TTC549 (cell line): ENCODE data around the gene CIP2A.

Source experiments
- FAIRE-seq: peaks from 2 replicates; lab custom pipeline; 2012; peaks lifted over from hg19 to GRCh38; lab: Jason Lieb, UNC

The CIP2A gene

DNA sequence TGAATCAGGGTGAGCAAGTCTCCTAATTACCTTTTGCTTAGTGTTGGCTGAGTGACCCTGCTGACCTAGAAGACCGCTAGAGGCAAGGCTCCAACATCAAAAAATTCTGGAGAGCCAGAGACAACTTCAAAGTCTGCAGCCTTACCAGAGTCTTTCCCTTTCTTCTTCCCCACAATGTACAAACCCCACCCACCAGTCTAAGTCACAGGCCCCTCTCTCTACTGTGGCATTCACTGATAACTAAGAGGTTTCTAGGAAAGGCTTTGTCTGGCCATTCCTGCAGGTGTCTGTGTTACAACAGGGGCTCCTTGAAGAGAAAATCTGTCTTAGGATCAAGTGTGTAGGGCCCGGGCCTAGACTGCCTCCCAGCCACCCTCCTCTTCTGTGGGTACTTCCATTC, 79.4 kb downstream of the CIP2A start:
- no peak for FAIRE-seq

DNA sequence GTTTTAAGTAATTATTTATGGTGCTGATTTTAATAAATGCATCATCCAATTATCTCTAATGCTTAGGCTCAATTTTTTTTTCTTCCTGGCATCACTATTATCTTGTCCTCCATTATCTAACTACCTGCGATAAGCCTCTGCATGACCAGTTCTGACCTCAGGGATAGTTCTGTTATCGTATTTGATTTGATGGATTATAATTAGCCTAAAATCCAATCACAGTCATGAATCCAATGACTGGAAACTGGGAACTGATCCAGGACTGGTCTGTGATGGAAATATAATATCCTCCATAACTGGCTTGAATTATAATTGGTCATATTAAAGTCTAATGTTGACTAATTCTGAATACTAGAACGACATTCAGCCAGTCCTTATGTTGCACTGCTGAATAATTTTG, 80.0 kb downstream of the CIP2A start:
- FAIRE-seq, result no peak

DNA sequence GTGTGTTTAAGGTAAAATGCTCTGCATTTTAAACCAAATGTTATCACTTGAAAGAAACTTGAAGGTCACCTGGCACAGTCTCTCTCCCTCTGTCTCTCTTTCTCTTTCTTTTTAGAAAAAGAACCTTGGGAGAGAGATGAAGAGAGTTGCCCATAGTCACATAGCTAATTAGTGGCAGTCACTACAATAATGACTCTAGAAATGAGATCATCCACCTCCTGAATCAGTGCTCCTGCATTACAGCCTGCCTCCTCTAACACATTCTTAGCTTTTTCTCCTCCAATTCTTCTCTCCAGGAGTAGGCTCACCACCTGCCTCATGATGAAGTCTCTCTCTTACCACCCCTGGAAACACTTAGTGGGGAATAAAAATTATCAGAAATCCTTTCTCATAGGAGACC, 81.3 kb downstream of the CIP2A start:
- FAIRE-seq, result no peak

DNA sequence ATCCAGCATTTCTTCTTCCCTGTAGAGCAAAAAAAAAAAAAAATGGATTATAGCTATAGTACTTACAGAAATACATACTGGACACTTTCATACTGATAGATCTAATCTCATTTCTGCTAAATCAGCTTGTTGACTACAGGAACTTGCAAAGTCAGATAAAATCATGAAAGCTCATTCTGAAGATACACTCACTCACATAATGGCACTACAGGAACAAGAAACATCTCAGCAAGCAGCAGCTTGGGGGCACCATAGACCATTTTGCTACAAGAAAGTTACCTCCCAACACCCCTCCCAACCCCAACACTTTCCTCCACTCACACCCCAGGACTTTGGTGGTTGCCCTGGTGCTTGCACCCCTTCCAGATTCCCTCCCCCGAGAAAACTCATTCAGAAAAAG, 83.4 kb downstream of the CIP2A start:
- FAIRE-seq, result no peak

DNA sequence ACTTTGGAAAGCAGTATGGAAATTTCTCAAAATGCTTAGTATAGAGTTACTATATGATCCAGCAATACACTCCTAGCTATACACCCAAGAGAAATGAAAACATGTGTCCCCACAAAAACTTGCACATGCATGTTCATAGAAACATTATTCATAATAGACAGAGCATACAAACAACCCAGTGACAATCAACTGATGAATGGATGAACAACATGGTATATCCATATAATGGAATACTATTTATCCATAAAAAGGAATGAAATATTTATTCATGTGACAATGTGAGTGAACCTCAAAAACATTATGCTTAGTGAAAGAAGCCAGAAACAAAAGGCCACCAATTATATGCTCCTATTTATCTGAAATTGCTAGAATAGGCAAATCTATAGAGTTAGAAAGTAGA, 85.5 kb downstream of the CIP2A start:
- FAIRE-seq, result no peak

DNA sequence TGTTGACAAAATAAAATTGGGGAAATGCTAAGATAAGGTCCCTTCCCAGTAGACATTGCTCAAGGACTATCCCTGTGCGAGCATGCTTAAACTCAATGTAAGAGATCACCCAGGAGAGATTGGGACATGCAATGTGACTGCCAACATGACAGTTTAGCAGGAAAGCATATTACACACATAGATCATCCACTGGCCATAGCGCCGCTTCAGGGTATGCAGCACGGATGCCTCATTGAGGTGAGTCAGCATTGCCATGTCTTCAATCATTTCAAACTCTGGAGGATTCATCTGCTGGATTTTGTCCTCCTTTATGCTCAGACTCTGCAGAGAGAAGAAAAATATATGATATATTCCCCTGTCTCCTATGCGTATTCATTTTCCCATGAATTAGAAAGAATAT, 87.7 kb downstream of the CIP2A start:
- FAIRE-seq, result no peak

DNA sequence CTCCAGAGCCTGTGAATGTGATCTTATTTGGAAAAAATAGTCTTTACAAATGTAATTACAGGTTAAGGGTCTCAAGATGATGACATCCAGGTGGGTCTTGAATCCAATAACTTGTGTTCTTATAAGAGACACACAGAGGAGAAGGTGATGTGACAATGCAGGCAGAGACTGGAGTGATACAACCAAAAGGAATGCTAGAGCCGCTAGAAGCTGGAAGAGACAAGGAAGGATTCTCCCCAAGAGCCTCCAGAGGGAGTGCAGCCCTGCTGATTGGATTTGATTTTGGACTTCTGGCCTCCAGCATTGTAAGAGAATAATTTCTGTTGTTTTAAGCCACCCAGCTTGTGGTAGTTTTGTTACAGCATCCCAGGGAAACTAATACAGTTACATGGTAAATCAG, 88.5 kb downstream of the CIP2A start:
- no peak for FAIRE-seq
